Activated CD8-positive, alpha-beta memory T cell treated with anti-CD3 and anti-CD28 coated beads for 24 hours (primary cell): ENCODE data around the gene ODAD2.

Experiments used
- DNase-seq: peaks from one replicate; pipeline ENCODE4 v3.0.0-alpha.2; 2020

The ODAD2 gene

DNA sequence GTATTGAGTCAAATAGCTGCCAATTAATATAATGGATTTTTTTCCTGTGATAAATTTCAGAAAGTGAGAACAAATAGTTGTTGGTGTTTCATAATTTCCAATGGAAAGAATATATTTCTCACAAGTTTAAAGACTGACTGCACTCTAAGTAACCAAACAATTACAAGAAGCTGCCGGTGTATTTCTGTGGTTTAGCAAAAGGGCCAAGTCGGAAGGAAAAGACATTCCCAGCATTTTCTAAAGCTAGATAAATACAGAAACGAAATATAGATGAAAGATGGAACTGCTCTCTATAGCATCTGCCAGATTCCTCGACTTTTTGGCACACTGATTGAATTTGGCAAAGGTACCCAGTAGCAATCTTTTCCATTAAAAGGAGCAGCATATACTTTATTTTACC lies 160.5 kb downstream of the ODAD2 start:
- no peak for DNase-seq

DNA sequence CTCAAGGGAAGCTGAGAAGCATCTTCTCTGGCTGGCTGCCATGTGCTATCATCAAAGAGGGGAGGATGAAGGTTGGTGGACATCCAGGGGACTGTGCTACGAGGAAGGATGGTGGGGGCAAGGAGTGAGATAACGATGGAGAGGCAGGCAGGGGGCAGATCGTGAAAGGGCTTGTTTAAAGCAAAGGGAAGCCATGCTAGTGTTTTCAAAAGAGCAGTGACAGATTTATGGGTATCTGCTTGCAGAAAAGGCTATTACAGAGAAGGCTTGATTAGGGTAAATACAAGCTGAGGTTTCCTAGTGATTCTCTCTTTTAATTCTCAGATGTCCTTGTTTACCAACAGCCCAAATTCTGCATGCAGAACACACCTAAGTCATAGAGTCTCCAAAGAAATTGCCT lies 164.4 kb downstream of the ODAD2 start:
- no peak for DNase-seq

DNA sequence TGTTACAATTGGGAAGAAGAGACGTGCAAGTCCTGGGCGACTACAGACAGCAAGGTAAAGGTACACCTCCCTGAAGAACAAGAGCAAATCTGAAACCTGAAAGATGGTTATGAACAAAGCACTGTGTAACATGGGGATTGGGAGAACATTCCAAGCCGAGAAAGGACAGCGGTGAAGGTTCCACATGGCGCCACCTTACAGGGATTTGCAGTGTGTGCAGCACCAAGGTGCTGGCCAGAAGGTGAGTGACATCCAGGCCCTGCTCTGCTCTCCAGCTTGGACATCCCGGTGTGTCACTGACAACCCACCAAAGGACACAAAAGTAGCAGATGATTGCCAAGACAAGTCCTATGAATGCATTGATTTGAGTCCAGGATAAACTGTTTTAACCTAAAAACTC lies 165.1 kb downstream of the ODAD2 start:
- DNase-seq: no peak

DNA sequence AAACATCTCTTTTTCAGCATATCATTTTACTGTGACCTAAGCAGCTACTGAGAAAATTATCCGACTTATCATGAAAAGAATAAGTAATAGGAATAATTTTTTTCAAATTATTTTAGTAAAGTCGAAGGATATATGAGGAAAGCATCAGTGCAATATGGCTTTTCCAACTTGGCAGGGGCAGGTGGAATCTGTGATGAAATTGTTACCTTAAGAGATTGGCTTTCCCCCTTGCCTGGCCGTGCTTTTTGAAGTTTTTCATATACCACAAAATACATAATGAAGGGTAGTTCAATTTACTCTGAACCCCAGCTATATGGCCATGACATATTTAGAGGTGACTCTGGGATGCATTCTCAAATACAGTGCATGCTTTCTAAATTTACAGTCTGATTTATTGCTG lies 166.1 kb downstream of the ODAD2 start:
- DNase-seq: no peak

GRCh38 chr10:27826369-27826768 lies 172.5 kb downstream of the ODAD2 start:
- no peak for DNase-seq

- DNase-seq: no peak
Measured at GRCh38 chr10:27822301-27822700, 176.6 kb downstream of the ODAD2 start.

DNA sequence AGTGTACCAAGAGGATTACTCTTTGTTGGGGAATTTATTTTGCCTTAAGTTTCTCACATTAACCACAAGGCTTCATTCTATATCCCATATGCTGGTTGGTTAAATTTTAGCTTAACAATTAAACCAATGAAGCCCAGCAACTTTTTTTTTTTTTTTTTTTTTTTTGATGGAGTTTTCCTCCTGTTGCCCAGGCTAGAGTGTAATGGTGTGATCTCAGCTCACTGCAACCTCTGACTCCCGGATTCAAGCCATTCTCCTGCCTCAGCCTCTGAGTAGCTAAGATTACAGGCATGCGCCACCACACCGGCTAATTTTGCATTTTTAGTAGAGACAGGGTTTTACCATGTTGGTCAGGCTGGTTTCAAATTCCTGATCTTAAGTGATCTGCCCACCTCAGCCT lies 178.2 kb downstream of the ODAD2 start:
- DNase-seq: no peak

DNA sequence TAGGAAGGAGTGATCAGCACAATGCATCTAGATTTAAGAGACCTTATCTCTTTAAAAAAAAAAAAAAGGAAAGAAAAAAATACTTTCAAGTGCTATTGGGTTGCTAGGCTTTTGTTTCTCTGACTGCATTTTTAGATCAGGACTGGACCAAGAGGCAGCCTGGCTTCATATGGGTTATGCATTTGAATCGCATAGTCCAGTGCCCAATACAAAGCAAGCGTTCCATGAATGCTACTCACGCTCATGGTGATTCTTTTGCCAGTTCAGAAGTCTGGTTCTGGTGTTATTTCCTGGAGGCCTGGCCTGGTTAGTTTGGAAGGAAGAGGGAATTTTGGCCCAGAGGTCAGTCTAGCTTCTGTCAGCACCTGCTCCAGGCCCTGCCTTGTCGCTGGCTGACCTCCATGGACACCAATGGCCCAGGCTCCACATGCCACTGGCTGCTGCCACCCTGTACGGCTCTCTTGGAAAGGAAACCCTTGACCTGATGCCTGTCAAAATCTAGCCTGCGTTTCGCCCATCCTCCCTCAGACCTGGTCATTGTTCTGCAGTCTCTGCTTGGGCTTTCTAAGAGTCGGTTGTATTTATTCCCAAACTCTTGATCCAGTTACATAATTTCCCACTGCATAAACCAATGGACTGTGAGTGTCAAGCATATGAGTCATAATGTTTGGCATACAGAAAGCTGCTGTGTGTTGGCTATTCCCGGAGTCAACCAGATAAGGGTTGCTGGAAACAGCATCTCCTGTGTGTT lies 178.9 kb downstream of the ODAD2 start:
- no peak for DNase-seq

DNA sequence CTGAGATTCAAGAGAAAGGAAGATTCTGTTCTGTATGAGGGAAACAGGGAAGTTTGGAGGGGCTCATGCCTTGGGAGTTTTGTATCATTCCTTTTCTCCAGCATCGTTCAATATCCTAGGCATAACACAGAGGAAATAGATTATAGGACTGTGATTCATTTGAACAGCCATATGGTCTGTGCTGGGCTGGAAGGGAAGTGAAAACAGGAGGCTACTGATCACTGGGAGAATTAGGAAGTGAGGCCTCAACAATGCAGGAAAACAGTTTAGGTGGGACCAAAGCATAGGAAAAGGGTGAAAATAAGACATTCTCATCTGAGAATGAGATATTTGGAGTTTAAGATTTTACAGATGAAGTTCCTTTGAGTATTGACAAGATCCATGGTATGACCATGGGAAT lies 182.6 kb downstream of the ODAD2 start:
- no peak for DNase-seq

GRCh38 chr10:27815846-27816245 lies 183.0 kb downstream of the ODAD2 start:
- no peak for DNase-seq

DNA sequence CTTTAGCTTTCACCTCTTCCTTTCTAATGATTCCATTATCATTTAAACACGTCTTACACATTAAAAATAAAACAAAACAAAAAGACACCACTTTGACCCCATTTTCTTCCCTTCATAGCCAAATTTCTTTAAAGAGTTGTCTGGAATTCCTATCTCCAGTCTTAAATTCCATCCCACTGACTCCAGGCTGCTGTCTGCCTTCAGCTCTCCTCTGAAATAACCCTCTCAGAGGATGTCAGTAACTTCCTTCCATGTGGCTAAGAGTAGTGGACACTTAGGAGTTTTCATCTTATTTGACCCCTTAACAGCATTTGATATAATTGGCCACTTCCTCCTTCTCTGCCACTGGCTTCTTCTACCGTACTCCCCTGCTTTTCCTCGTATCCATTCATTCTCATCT lies 183.6 kb downstream of the ODAD2 start:
- DNase-seq: no peak

- no peak for DNase-seq
Measured at GRCh38 chr10:27805180-27805579, 193.7 kb downstream of the ODAD2 start.

DNA sequence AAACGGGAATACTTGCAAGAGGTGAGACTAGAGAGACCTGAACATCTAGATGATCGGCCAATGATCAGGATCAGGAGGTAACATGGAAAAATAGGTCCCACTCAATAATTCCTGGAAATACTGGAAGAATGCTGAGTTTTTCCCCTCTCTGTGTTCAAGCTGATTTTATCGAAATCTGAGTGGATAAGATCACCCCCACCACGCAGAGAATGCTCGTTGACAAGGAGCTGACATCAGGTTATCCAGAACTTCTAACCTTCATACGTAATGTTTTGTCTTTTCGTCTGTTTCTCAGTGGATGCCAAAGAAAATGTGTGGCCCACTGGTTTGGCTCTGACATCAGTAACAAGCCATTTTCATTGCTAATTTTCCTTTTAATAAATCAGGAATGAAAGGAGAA lies 194.7 kb downstream of the ODAD2 start:
- no peak for DNase-seq

- no peak for DNase-seq
Measured at GRCh38 chr10:27801171-27801785, 197.6 kb downstream of the ODAD2 start.

GRCh38 chr10:27799046-27799445 lies 199.8 kb downstream of the ODAD2 start:
- no peak for DNase-seq

GRCh38 chr10:27794157-27794556 lies 204.7 kb downstream of the ODAD2 start:
- DNase-seq: no peak

- DNase-seq: no peak
Measured at GRCh38 chr10:27792216-27792615, 206.7 kb downstream of the ODAD2 start.

DNA sequence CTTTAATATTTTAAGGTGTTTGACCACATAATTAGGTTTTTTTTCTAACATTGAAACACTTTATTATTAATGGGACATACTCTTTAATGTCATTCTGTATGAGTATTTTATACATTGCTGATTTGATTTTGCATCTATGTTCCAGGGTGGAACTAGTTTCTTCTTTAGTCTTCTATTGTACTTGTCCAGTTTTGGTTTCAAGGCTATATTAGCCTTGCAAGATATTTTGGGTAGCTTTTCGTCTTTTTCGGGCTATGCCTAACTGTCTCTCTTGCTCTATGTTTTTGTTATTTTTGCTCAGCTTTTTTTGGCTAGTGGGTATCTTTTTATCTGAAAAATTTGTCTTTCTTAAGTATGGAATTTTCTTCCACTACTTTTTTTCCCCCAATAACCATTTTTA lies 214.6 kb downstream of the ODAD2 start:
- DNase-seq: no peak

DNA sequence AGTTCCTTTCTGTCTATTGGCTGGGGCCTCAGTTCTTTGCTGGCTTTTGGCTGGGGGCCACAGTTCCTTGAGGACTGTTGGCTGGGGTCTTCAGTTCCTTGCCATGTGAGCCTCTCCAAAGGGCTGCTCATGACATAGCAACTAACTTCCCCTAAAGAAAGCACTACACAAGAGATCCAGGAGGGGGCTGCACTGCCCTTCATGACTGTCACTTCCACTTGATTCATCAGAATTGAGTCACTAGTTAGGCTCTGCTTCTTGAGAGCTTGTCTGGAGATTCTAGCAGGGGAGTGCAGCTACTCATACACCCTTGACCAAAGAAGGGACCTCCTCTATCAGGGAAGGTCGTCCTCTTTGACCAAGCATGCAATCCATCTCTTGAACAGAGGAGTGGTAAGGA lies 215.2 kb downstream of the ODAD2 start:
- peak; percentile 63 for DNase-seq

GRCh38 chr10:27779462-27780015 lies 219.3 kb downstream of the ODAD2 start:
- DNase-seq: no peak

GRCh38 chr10:27774831-27775230 lies 224.0 kb downstream of the ODAD2 start:
- DNase-seq: no peak

GRCh38 chr10:27771231-27771630 lies 227.6 kb downstream of the ODAD2 start:
- no peak for DNase-seq

GRCh38 chr10:27770181-27770580 lies 228.7 kb downstream of the ODAD2 start:
- no peak for DNase-seq
